Heart left ventricle (tissue), 13 donors: ENCODE measurements around the gene LRIG1.

Source experiments
- POLR2A ChIP-seq, 2 donors: fragments of 450-650 bp; IDR thresholded peaks; one replicate each; pipeline ENCODE4 v1.6.1; 2017; ENCODE audit warnings: antibody characterized with exemption in 2 of 2, mild to moderate bottlenecking in 2 of 2, moderate library complexity in 2 of 2
- TF ChIP-seq, protein P1 (sequence below), 12 donors: fragments of 200-600 bp; sonication (generic) in 4 of 12; IDR thresholded peaks; one replicate each; pipeline versions ENCODE4 v1.5.0 to v1.8.0; 2018 to 2022; ENCODE audit warnings: antibody characterized with exemption in 12 of 12, mild to moderate bottlenecking in 5 of 12
- donor health status: ischemic (EF 13 %, LVEDD 7.1; RV severe dilation, severe dysfunction).
- donor health status: DM: no; HTN: yes; CAD: no.
- donor health status: DM: no; HTN: no; CAD: no.
- donor health status: ischemic (EF 25% LVEDD 6.9; RV normal size, moderate dysfunction).
- donor health status: ischemic (EF 25% LVEDD 5.7; RV mildly dilated, moderate dysfunction).
- donor health status: ischemic (EF 35%, LVEDD 5.7; RV mildly dilated, moderate dysfunction).
- donor health status: nonischemic (EF 11% LVEDD 7.7; RV severe dilation, severe dysfunction).
- donor health status: DM: yes; HTN: yes; CAD: no.
- donor health status: PGD.
- donor health status: ischemic (EF 29% LVEDD 5.4; RV normal size, mild dysfunction).
- donor health status: nonischemic (EF 23%, LVEDD 6.1; RV moderate dilation, normal function).

DNA sequence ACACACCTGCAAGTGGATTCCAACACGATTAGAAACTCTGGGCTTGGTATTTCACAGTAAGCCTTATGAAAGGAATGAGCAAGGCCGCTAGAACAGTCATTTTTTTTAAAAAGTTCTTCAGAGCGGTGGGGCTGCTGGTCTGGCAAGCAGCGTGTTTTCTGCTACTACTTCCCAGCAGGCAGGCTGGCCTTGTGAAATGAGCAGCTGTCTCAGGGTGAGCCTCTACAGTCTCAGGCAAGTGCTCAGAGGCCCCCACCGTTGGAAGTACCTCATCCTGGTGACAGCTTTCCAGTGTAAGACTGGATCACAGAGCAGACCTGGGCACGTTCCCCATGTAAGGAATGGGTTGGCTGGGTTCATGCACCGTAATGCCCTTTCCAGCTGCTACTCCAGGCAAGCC, 119.2 kb downstream of the LRIG1 start:
- no peak for TF ChIP-seq POLR2A (IDR thresholded peaks at IDR 0.05)
- TF ChIP-seq, protein P1, sequence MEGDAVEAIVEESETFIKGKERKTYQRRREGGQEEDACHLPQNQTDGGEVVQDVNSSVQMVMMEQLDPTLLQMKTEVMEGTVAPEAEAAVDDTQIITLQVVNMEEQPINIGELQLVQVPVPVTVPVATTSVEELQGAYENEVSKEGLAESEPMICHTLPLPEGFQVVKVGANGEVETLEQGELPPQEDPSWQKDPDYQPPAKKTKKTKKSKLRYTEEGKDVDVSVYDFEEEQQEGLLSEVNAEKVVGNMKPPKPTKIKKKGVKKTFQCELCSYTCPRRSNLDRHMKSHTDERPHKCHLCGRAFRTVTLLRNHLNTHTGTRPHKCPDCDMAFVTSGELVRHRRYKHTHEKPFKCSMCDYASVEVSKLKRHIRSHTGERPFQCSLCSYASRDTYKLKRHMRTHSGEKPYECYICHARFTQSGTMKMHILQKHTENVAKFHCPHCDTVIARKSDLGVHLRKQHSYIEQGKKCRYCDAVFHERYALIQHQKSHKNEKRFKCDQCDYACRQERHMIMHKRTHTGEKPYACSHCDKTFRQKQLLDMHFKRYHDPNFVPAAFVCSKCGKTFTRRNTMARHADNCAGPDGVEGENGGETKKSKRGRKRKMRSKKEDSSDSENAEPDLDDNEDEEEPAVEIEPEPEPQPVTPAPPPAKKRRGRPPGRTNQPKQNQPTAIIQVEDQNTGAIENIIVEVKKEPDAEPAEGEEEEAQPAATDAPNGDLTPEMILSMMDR (IDR thresholded peaks at IDR 0.05) = no peak
